Activated naive CD8-positive, alpha-beta T cell treated with anti-CD3 and anti-CD28 coated beads, Interleukin-2, amount 50 U/mL, for 24 hours (primary cell): Measurements from ENCODE around the gene HMGXB3.
"Not testable (repeated sequence)": the region's sequence is repeated elsewhere in the genome, so short reads cannot be mapped to it uniquely, and the experiment has no call there.

Source experiments
- ATAC-seq: fragments of 150-1000 bp; cut with Tn5 transposase; one replicate; pipeline ENCODE4 v1.10.0; 2021
- DNase-seq: peaks from one replicate; pipeline ENCODE4 v3.0.0; 2021
- H3K27ac Mint-ChIP-seq: one replicate; pipeline ENCODE4 v1.8.0; 2021; ENCODE audit warnings: mild to moderate bottlenecking, mixed read lengths
- H3K27me3 Mint-ChIP-seq: one replicate; pipeline ENCODE4 v1.8.0; 2021; ENCODE audit warnings: mixed read lengths
- H3K36me3 Mint-ChIP-seq: one replicate; pipeline ENCODE4 v1.8.0; 2021; ENCODE audit warnings: low read depth, mixed read lengths
- H3K4me1 Mint-ChIP-seq: one replicate; pipeline ENCODE4 v1.8.0; 2021; ENCODE audit warnings: mixed read lengths
- H3K4me3 Mint-ChIP-seq: one replicate; pipeline ENCODE4 v1.8.0; 2021; ENCODE audit warnings: mild to moderate bottlenecking, moderate library complexity, mixed read lengths
- H3K9me3 Mint-ChIP-seq: one replicate; pipeline ENCODE4 v1.8.0; 2021; ENCODE audit warnings: mixed read lengths

HMGXB3 gene

DNA sequence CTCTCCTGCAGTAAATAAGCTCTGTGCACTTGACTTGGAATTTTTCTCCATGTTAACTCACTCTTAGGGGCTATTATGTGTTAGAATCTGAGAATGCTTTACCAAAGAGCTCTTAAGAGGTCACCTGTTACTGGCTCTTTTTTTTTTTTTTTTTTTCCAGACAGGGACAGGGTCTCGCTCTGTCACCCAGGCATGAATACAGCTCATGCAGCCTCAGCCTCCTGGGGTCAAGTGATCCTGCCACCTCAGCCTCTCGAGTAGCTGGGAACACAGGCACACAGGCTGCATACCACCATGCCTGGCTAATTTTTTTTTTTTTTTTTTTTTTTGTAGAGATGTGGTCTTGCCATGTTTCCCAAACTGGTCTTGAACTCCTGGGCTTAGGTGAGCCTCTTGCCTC, 22.1 kb downstream of the HMGXB3 start:
- H3K9me3 Mint-ChIP-seq = no peaks in the 10 kb centered on the region
- H3K4me1 Mint-ChIP-seq = peaks cover 14% of the 10 kb centered on the region
- ATAC-seq = no peak
- no peaks in the 10 kb centered on the region for H3K27me3 Mint-ChIP-seq
- H3K4me3 Mint-ChIP-seq = no peak overlapping the region
- no peak for DNase-seq
- peaks cover 66% of the 10 kb centered on the region for H3K36me3 Mint-ChIP-seq
- H3K27ac Mint-ChIP-seq = no peak overlapping the region

DNA sequence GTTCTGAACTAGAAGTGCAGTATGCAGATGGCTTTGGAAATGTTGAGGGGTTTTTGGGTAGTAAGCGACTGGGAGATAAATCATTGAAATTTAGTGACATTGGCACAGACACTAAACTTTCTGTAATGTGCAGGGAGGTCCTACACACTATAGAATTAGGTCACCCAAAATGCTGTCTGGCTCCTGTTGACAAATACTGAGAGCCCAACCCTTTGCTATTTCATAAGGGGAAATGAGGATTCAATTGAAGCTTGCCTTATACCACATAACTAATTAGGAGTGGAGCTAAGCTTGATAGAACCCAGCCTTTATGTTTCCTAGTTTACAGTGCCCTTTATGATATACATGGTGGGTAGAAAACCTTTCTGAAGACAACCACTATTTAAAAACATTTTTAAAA, 22.6 kb downstream of the HMGXB3 start:
- DNase-seq (no peak), ATAC-seq (no peak)
- no peak overlapping the region for H3K27ac Mint-ChIP-seq
- peaks cover 14% of the 10 kb centered on the region for H3K4me1 Mint-ChIP-seq
- peaks cover 70% of the 10 kb centered on the region for H3K36me3 Mint-ChIP-seq
- H3K27me3 Mint-ChIP-seq = no peaks in the 10 kb centered on the region
- H3K9me3 Mint-ChIP-seq = no peaks in the 10 kb centered on the region
- H3K4me3 Mint-ChIP-seq = no peak overlapping the region

- DNase-seq (no peak), ATAC-seq (no peak)
- no peak overlapping the region for H3K27ac Mint-ChIP-seq
- peaks cover 68% of the 10 kb centered on the region for H3K36me3 Mint-ChIP-seq
- no peaks in the 10 kb centered on the region for H3K27me3 Mint-ChIP-seq
- no peak overlapping the region for H3K4me3 Mint-ChIP-seq
- H3K9me3 Mint-ChIP-seq = no peaks in the 10 kb centered on the region
- peaks cover 14% of the 10 kb centered on the region for H3K4me1 Mint-ChIP-seq
These were observed 23.9 kb downstream of the HMGXB3 start for GRCh38 chr5:150024346-150024984.

GRCh38 chr5:150026682-150027172, 26.2 kb downstream of the HMGXB3 start:
- DNase-seq (no peak), ATAC-seq (no peak)
- no peak overlapping the region for H3K27ac Mint-ChIP-seq
- H3K9me3 Mint-ChIP-seq = no peaks in the 10 kb centered on the region
- peaks cover 5% of the 10 kb centered on the region for H3K4me1 Mint-ChIP-seq
- no peaks in the 10 kb centered on the region for H3K27me3 Mint-ChIP-seq
- H3K36me3 Mint-ChIP-seq = peaks cover 65% of the 10 kb centered on the region
- H3K4me3 Mint-ChIP-seq = no peak overlapping the region

GRCh38 chr5:150028047-150028446, 27.5 kb downstream of the HMGXB3 start:
- H3K4me3 Mint-ChIP-seq, H3K27me3 Mint-ChIP-seq, H3K27ac Mint-ChIP-seq, DNase-seq, H3K9me3 Mint-ChIP-seq, H3K4me1 Mint-ChIP-seq, ATAC-seq: not testable (repeated sequence)
- H3K36me3 Mint-ChIP-seq = peaks cover 61% of the 10 kb centered on the region

GRCh38 chr5:150033334-150033733, 32.8 kb downstream of the HMGXB3 start:
- Mint-ChIP-seq H3K27me3 (no peaks in the 10 kb centered on the region), H3K4me3 (no peak overlapping the region), H3K36me3 (peaks cover 66% of the 10 kb centered on the region), H3K4me1 (no peaks in the 10 kb centered on the region), H3K27ac (no peak overlapping the region), H3K9me3 (no peaks in the 10 kb centered on the region)
- no peak for ATAC-seq
- DNase-seq = no peak

GRCh38 chr5:150034662-150035061, 34.1 kb downstream of the HMGXB3 start:
- Mint-ChIP-seq H3K36me3 (peaks cover 63% of the 10 kb centered on the region), H3K27ac (no peak overlapping the region), H3K9me3 (no peaks in the 10 kb centered on the region), H3K4me1 (no peaks in the 10 kb centered on the region), H3K4me3 (no peak overlapping the region), H3K27me3 (no peaks in the 10 kb centered on the region)
- ATAC-seq (no peak), DNase-seq (no peak)

DNA sequence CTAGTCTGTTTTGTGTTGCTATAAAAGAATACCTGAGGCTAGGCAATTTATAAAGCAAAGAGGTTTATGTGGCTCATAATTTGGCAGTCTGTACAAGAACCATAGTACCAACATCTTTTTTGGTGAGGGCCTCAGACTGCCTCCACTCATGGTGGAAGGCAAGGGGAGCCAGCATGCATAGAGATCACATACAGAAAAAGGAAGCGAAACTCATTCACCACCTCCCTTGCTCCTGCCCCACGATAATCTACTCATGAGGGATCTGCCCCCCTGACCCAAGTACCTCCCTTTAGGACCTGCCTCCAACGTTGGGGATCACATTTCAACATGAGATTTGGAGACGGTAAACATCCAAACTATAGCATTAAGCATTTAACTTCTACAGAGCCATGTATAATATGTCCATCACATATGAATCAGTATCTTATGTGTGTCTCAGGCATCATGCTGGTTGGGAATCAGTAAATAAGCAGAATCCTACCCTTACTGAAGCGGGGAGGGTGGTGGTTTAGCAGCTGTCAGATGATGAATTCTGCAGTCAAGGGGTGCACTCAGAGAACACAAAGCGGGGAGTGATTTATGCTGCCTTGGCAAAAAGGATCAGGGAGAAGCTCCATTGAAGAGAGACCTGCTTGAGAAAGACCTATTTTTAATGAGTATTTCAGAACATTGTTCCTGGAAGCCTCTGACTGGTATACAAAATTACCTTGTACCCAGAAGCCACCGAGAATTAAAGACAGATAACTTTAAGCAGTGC, 34.8 kb downstream of the HMGXB3 start:
- Mint-ChIP-seq H3K27ac (no peak overlapping the region), H3K4me3 (no peak overlapping the region), H3K4me1 (no peaks in the 10 kb centered on the region), H3K36me3 (peaks cover 65% of the 10 kb centered on the region), H3K27me3 (no peaks in the 10 kb centered on the region), H3K9me3 (no peaks in the 10 kb centered on the region)
- DNase-seq (no peak), ATAC-seq (no peak)

DNA sequence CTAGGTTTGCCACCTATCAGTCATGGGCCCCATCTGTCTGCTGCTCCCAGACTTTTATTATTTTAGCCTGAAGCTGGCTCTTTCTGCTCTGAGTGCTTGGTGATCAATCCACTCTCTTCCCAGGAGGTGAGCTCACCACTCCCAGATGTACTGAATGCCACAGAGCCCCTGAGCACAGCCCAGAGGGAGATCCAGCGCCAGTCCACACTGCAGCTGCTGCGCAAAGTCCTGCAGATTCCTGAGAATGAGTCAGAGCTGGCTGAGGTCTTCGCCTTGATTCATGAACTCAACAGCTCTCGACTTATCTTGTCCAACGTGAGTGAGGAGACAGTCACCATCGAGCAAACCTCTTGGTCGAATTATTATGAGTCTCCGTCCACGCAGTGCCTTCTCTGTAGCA, 36.0 kb downstream of the HMGXB3 start:
- Mint-ChIP-seq H3K9me3 (no peaks in the 10 kb centered on the region), H3K4me3 (no peak overlapping the region), H3K27ac (no peak overlapping the region), H3K36me3 (peaks cover 69% of the 10 kb centered on the region), H3K27me3 (no peaks in the 10 kb centered on the region), H3K4me1 (no peaks in the 10 kb centered on the region)
- DNase-seq = no peak
- no peak for ATAC-seq

- H3K27me3 Mint-ChIP-seq = no peaks in the 10 kb centered on the region
- peaks cover 12% of the 10 kb centered on the region for H3K4me1 Mint-ChIP-seq
- no peak overlapping the region for H3K4me3 Mint-ChIP-seq
- H3K36me3 Mint-ChIP-seq = peaks cover 71% of the 10 kb centered on the region
- no peak overlapping the region for H3K27ac Mint-ChIP-seq
- no peak for ATAC-seq
- no peak for DNase-seq
- H3K9me3 Mint-ChIP-seq = no peaks in the 10 kb centered on the region
These were observed 38.0 kb downstream of the HMGXB3 start for GRCh38 chr5:150038547-150038946.

DNA sequence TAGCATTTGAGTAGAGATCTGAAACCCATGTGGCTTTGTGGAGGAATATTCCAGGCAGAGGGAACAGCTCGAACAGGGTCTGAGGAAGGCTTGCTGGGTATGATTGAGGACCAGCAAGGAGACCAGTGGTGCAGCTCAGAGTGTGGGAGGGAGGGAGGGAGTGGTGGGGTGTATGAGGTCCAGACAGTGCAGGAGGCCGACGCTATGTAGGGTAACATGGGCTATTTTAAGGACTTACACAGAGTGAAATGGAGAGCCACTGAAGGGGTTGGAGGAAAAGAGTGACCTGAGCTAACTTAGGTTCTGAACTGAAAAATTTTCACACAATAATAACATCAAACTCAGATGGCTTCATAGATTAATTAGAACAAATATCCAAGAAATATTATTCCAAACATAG, 41.9 kb downstream of the HMGXB3 start:
- H3K9me3 Mint-ChIP-seq = no peaks in the 10 kb centered on the region
- DNase-seq (no peak), ATAC-seq (no peak)
- no peak overlapping the region for H3K4me3 Mint-ChIP-seq
- no peaks in the 10 kb centered on the region for H3K27me3 Mint-ChIP-seq
- no peak overlapping the region for H3K27ac Mint-ChIP-seq
- H3K4me1 Mint-ChIP-seq = peaks cover 17% of the 10 kb centered on the region
- peaks cover 63% of the 10 kb centered on the region for H3K36me3 Mint-ChIP-seq

GRCh38 chr5:150043657-150044328, 43.3 kb downstream of the HMGXB3 start:
- Mint-ChIP-seq H3K27me3 (no peaks in the 10 kb centered on the region), H3K9me3 (no peaks in the 10 kb centered on the region), H3K4me1 (peaks cover 17% of the 10 kb centered on the region), H3K4me3 (no peak overlapping the region), H3K36me3 (peaks cover 62% of the 10 kb centered on the region), H3K27ac (peak overlapping the region; percentile 53)
- no peak for DNase-seq
- peak; percentile 22 for ATAC-seq

GRCh38 chr5:150044329-150044681, 43.8 kb downstream of the HMGXB3 start:
- Mint-ChIP-seq H3K36me3 (peaks cover 67% of the 10 kb centered on the region), H3K27ac (no peak overlapping the region), H3K27me3 (no peaks in the 10 kb centered on the region), H3K4me1 (peaks cover 17% of the 10 kb centered on the region), H3K4me3 (no peak overlapping the region), H3K9me3 (no peaks in the 10 kb centered on the region)
- ATAC-seq (no peak), DNase-seq (no peak)

DNA sequence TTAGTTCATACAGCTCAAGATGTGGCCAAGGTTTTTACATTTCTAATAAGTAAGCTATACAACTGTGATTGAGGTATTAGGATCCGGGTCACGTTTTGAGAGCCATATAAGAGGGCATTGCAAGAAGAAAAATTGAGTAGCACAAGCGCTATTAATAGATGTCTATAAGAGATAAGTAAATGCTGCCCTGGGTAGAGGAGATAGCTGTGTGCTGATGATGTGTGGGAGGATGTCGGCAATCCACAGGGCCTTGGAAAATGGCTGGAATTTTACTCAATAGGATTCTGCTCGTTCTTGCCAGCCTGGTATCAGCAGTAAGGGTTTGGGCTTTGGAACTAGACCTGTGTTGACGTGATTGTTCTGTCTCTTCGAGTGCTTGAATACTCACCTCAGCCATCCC, 44.2 kb downstream of the HMGXB3 start:
- no peaks in the 10 kb centered on the region for H3K27me3 Mint-ChIP-seq
- H3K36me3 Mint-ChIP-seq = peaks cover 68% of the 10 kb centered on the region
- no peak for ATAC-seq
- no peak for DNase-seq
- H3K4me3 Mint-ChIP-seq = no peak overlapping the region
- H3K27ac Mint-ChIP-seq = no peak overlapping the region
- peaks cover 17% of the 10 kb centered on the region for H3K4me1 Mint-ChIP-seq
- H3K9me3 Mint-ChIP-seq = no peaks in the 10 kb centered on the region

- H3K27me3 Mint-ChIP-seq = no peaks in the 10 kb centered on the region
- H3K4me1 Mint-ChIP-seq = peaks cover 17% of the 10 kb centered on the region
- peaks cover 66% of the 10 kb centered on the region for H3K36me3 Mint-ChIP-seq
- H3K27ac Mint-ChIP-seq = no peak overlapping the region
- H3K9me3 Mint-ChIP-seq = no peaks in the 10 kb centered on the region
- no peak for ATAC-seq
- no peak for DNase-seq
- no peak overlapping the region for H3K4me3 Mint-ChIP-seq
These were observed 45.0 kb downstream of the HMGXB3 start for GRCh38 chr5:150045549-150045948.
